ENCODE results near the gene G6PC3.
"Not testable (repeated sequence)": the region's sequence is repeated elsewhere in the genome, so short reads cannot be mapped to it uniquely, and the experiment has no call there.

G6PC3 gene

DNA sequence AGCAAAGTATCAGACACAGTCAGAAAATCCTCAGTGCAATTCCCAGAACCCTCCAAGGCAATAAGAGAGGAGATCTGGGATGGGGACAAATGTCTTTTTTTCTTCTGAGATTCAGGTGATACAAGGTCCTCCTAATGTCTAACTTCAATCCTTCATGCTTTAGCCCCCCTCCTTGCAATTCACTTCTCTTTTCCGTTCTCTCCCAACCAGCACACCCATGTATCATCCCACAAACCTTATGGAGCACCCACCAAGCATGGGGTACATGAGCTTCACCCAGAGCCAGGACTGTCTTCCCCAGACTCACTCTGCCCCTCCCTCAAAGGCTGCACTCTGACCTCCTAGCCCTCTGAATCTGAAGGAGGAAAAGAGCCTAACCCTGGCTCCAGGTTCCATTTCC lies 42.8 kb downstream of the G6PC3 start:
- Mint-ChIP-seq H3K9me3 (no peaks in the 10 kb centered on the region), H3K4me1 (peaks cover 53 to 84% of the 10 kb centered on the region in 2 donors), H3K36me3 (peaks cover 6 to 22% of the 10 kb centered on the region in 2 donors), H3K27ac (peak overlapping the region; percentile 10), H3K27me3 (no peaks in the 10 kb centered on the region), H3K4me3 (no peak overlapping the region)
- ATAC-seq (replicated peaks) (no peak), DNase-seq (no peak)

DNA sequence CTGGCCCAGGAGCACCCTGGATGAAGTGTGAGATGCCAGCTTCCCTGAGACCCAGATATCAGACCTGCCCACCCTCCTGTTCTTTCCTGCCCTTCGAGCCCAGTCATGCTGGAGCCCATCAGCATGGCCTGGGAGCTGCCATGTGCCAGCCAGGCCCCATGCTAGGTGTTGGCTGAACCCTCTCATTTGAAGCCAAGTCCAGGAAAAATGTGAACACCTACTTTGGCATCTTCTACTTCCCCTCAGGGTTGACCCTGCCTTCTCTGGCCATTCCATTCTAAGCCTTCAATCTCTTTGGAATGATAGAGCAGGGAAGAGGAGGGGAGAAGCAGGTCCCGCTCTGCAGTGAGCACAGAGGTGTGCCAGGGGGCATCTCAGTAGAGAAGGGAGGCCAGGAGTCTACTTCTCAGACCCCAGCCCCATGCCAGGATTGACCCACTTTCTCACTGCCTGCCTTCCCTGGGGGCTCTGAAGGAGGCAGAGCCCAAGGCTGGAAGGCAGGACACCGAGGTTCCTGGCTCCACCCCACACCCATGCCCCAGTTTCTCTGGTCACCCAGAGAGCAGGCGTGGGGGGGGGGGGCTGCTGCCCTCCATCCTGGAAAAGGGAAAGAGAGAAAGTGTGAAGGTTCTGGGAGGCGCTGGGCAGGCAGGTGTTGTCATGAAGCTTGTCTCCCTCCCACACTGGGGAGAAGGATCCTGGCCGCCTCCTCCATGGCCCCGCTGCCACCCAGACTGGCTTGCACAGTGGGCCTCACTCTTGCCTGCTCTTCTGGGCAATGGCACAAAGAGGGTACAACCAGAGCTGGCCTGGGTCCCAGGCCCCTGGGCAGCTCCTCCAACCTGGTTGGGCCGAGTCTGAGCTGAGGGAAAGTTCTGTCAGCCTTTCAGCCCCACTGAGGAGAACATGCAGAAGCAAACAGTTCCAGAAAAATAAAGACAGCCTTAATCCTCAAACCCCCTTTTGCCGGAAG lies 43.6 kb downstream of the G6PC3 start:
- peaks cover 58 to 91% of the 10 kb centered on the region in 2 donors for H3K4me1 Mint-ChIP-seq
- no peaks in the 10 kb centered on the region for H3K9me3 Mint-ChIP-seq
- H3K27me3 Mint-ChIP-seq: no peaks in the 10 kb centered on the region
- H3K27ac Mint-ChIP-seq: no peak overlapping the region
- DNase-seq: no peak
- ATAC-seq (replicated peaks): no peak
- peaks cover 4 to 19% of the 10 kb centered on the region in 2 donors for H3K36me3 Mint-ChIP-seq
- H3K4me3 Mint-ChIP-seq: no peak overlapping the region

DNA sequence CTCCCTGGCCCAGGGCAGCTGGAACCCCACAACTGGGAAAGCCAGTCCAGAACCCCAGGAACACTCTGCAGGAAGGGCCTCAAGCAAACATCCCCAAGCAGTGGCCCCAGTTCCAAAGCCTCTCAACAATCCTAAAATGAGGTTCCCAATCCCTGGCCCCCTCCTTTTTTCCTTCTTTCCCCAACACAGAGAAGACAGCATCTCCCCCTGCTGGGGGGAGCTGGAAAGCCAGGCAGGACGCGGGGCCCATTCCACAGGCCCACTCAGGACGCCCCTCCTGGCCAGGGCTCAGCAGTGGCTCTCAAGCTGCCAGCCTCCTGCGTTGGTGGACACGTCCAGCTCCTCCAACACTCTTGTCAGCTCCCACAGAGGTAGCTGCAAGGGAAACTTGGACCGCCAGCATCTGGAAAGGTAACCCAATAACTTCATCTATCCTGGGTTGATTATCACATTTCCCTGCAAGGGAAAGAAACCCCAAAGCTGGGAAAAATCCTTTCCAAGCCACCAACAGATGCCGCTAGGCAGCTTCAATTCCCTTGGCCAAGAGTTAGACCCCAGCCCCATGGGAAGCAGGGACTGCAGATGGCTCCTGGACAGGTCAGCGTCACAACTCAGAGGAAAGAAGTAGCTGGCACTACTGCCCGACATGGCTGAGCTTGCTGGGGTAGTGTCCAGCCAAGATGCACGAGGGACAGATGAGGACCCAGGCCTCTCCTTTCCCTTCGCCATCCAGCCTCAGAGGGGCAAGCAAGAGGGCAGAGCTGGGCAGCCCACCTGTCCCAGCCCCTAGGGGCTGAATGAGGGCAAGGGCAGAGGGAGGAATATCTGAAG lies 45.3 kb downstream of the G6PC3 start:
- peaks cover 57 to 88% of the 10 kb centered on the region in 2 donors for H3K4me1 Mint-ChIP-seq
- peak overlapping the region; percentile 56 for H3K27ac Mint-ChIP-seq
- DNase-seq (no peak), ATAC-seq (replicated peaks) (no peak)
- H3K9me3 Mint-ChIP-seq: no peaks in the 10 kb centered on the region
- no peaks in the 10 kb centered on the region for H3K27me3 Mint-ChIP-seq
- no peak overlapping the region for H3K4me3 Mint-ChIP-seq
- peaks cover 4 to 19% of the 10 kb centered on the region in 2 donors for H3K36me3 Mint-ChIP-seq

DNA sequence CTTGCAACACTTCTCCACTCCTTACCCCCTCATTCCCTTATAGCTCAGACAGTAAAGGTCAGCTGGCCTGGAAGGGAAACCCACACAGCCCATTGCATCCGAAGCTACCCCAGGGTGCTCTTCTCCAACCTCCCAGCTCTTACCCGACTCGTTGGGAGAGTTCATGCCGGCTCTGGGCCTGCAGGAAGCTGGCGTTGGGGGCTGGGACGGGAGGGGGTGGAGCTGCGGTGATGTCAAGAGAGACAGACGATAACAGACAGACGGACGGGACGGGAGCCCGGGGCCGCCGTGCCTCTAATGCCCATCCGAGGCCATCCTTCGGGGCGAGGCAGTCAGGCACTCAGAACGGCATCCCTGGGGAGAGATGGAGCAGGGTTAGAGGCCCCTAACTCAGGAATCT lies 46.8 kb downstream of the G6PC3 start:
- Mint-ChIP-seq H3K27ac (no peak overlapping the region), H3K4me3 (no peak overlapping the region), H3K9me3 (no peaks in the 10 kb centered on the region), H3K4me1 (peaks cover 54 to 87% of the 10 kb centered on the region in 2 donors), H3K27me3 (no peaks in the 10 kb centered on the region), H3K36me3 (peaks cover 4 to 19% of the 10 kb centered on the region in 2 donors)
- DNase-seq: no peak
- ATAC-seq (replicated peaks): no peak

DNA sequence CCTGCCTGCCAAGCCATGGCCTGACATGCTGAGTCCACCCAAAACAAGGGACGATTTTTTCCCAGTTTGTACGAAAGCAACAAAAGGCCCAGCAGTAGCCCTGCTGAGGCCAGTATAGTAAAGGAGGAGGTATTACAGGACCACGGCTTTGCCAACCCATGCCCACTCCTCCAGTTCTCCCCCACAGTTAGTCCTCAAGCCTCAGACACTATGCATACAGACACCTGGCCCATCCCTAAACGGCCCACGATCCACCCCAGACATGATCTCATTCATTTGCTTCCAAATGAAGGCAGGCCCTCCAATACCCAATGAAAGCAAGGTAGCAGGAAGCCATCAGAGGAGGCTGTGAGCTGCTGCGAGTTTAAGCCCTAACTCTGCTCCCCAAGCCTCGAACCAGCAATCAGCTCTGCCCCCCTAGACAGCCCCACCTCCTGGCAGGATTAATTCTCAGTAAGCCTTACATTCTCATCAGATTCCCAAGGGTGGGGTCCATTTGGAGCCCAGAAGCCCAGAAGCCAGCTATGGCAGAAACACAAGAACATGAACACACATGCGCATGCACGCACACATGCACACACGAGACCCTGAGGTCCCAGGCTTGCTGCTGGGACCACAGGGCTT lies 48.0 kb downstream of the G6PC3 start:
- Mint-ChIP-seq H3K4me3 (no peak overlapping the region), H3K27me3 (no peaks in the 10 kb centered on the region), H3K4me1 (peaks cover 48 to 82% of the 10 kb centered on the region in 2 donors), H3K27ac (peak overlapping the region; percentile 80), H3K9me3 (no peaks in the 10 kb centered on the region), H3K36me3 (peaks cover 4 to 17% of the 10 kb centered on the region in 2 donors)
- ATAC-seq (replicated peaks) (no peak), DNase-seq (no peak)

DNA sequence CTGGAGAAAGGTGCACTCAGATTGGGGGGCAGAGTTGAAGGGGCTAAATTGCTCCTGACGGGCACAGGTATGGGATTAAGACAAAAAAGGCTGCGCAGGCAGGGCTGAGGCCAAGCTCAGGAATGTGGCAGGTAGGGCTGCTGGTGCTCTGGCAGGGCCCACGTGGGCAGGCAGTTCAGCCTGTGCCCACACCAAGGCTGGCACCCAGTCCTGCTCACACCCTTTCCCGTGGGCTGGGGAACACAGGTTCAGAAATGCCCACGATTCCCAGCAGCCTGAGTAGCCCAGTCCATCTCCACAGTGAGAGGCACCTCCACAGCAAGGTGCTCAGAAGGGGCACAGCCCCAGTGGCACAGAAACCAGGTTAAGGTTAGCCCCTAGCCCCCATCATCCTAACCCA lies 48.5 kb downstream of the G6PC3 start:
- ATAC-seq (replicated peaks) (no peak), DNase-seq (no peak)
- H3K27me3 Mint-ChIP-seq: no peaks in the 10 kb centered on the region
- peaks cover 47 to 80% of the 10 kb centered on the region in 2 donors for H3K4me1 Mint-ChIP-seq
- peaks cover 4 to 12% of the 10 kb centered on the region in 2 donors for H3K36me3 Mint-ChIP-seq
- H3K9me3 Mint-ChIP-seq: no peaks in the 10 kb centered on the region
- no peak overlapping the region for H3K4me3 Mint-ChIP-seq
- H3K27ac Mint-ChIP-seq: peak overlapping the region; percentile 80

DNA sequence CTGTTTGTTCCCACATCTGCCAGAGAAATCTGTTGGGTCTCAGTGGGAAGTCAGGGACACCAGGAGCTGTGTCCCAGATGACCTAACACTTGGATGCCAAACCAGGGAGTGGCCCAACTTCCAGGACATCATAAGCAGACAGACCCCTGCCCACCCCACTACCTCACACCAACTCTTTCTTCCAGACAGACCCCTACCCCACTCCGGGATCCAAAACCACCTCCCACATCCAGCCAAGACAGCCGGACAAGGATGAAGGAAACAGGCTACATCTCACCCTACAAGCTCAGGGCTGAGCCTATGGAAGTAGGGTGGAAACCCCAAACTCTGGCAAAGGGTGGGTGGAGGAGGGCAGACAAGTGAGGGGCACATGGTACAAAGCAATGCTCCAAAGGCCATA lies 49.3 kb downstream of the G6PC3 start:
- no peak overlapping the region for H3K27ac Mint-ChIP-seq
- peaks cover 4 to 12% of the 10 kb centered on the region in 2 donors for H3K36me3 Mint-ChIP-seq
- no peaks in the 10 kb centered on the region for H3K9me3 Mint-ChIP-seq
- peaks cover 47 to 81% of the 10 kb centered on the region in 2 donors for H3K4me1 Mint-ChIP-seq
- DNase-seq (no peak), ATAC-seq (replicated peaks) (no peak)
- no peak overlapping the region for H3K4me3 Mint-ChIP-seq
- no peaks in the 10 kb centered on the region for H3K27me3 Mint-ChIP-seq

DNA sequence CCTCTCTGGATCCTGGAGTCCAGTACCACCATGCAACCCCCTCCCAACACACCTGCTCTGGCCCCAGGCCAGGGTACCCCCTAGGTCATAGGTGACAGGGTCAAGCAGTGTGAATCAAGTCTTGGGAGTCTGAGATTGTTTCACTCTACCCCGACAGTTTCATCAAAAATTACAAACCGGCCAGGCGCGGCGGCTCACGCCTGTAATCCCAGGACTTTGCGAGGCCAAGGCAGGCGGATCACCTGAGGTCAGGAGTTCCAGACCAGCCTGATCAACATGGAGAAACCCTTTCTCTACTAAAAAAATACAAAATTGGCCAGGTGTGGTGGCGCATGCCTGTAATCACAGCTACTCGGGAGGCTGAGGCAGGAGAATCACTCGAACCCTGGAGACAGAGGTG lies 49.7 kb downstream of the G6PC3 start:
- H3K27ac Mint-ChIP-seq; H3K9me3 Mint-ChIP-seq; DNase-seq; ATAC-seq (replicated peaks); H3K27me3 Mint-ChIP-seq; H3K4me3 Mint-ChIP-seq: not testable (repeated sequence)
- H3K36me3 Mint-ChIP-seq: peaks cover 4 to 12% of the 10 kb centered on the region in 2 donors
- peaks cover 45 to 76% of the 10 kb centered on the region in 2 donors for H3K4me1 Mint-ChIP-seq

DNA sequence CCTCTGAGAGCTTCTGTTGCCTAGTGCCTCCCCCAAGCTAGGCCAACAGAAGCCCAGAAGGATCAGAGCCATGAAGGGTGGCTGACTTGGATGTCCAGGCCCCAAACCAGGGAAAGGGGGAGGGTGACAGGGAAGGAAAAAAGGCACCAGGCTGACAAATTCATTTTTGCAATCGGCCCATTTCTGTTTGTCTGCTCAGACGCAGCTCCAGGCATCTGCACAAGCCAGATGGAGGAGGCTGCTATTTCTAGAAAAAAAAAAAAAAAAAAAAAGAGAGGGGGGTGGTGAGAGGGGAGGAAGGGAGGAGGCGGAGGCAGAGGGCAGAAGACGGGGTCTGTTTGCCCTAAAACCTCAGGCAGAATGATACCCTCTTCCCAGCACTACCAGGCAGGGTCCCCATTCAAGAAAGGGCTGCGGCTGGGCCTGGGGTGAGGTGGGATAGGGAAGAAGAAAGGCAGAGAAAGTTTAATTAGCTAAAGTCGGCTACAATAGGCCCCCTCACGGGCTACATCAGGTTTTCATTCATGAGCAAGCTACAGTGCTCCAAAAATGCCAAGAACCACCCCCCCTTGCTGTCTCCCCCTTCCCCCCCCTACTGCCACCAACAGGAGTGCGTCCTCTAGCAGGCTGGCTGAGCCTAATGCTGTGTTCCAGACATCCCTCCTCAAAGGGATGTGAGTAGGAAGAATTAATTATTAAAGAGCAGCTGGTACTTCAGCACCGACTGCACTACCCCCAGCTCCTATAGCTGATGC lies 50.5 kb downstream of the G6PC3 start:
- no peaks in the 10 kb centered on the region for H3K27me3 Mint-ChIP-seq
- H3K27ac Mint-ChIP-seq: no peak overlapping the region
- H3K36me3 Mint-ChIP-seq: peaks cover 4 to 12% of the 10 kb centered on the region in 2 donors
- no peak for ATAC-seq (replicated peaks)
- DNase-seq: no peak
- H3K9me3 Mint-ChIP-seq: no peaks in the 10 kb centered on the region
- H3K4me1 Mint-ChIP-seq: peaks cover 40 to 68% of the 10 kb centered on the region in 2 donors
- no peak overlapping the region for H3K4me3 Mint-ChIP-seq

DNA sequence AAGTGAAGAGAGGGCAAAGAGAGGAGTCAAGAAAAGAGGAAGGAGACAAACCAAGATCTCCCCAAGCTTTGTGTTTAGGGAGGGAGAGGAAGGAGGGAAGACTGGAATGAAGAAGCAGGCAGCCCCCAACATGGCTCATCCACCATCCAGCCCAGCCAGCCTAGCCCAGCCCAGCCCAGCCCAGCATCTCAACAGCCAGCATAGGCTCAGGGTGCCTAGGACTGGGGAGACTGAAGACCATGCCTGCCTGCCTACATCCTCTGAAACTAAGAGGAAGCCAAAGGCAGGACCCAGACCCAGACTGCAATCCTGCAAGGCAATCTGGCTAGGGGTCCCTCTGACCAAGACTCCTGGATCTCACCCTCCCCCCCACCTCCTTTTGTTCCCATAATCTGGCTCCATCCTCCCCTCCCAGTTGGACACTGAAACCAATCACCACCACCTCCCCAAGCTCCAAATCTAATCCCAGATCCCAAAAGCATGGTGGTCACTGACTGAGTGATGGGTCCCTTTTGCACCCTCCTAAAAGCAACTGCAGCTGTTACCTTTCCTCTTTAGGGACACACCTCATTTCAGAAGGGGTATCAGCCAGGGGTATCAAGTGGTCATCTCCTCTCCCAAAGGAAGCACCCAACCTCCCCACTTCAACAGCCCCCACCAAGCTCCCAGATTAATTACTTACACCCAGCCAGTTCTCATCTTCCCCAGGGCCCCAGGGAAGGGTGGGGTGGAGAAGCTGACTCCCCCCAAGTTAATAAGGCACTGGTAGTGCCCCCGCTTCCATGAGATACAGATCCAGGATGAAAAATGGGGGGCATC lies 51.7 kb downstream of the G6PC3 start:
- Mint-ChIP-seq H3K27me3 (no peaks in the 10 kb centered on the region), H3K27ac (peak overlapping the region; percentile 92), H3K36me3 (peaks cover 0 to 2% of the 10 kb centered on the region in 2 donors), H3K4me3 (peak overlapping the region; percentile 89 to 93), H3K9me3 (no peaks in the 10 kb centered on the region), H3K4me1 (peaks cover 29 to 57% of the 10 kb centered on the region in 2 donors)
- no peak for DNase-seq
- no peak for ATAC-seq (replicated peaks)

DNA sequence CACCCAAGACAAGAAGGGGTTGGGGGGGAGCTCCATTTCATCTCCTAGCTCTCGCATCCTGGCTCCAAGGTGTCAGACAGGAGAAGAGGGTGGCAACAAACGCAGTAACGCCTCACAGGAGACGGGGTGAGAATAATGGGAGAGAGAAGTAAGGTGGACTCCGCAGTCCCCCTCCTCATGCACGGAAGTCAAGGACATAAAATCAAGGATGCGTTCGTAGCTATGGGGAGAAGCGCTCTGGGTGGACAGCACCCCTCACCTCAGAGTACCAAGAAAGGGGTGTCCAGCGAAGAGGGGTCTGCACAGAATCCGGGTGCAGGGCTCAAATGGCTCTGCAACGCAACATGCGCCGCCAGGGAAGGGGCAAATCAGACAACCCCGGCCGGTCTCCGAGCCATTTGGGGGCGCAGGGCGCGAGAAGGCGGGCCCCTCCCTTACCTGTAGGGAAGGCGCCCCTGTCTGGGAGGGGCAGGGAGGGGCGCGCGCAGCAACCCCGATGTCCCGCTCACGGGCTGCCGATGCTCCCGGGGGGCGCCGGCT lies 52.4 kb downstream of the G6PC3 start:
- H3K4me3 Mint-ChIP-seq: peak overlapping the region; percentile 89 to 93
- H3K27me3 Mint-ChIP-seq: no peaks in the 10 kb centered on the region
- no peaks in the 10 kb centered on the region for H3K36me3 Mint-ChIP-seq
- DNase-seq (peak; percentile 18), ATAC-seq (replicated peaks) (peak; percentile 15 to 19)
- H3K9me3 Mint-ChIP-seq: no peaks in the 10 kb centered on the region
- H3K27ac Mint-ChIP-seq: peak overlapping the region; percentile 92
- H3K4me1 Mint-ChIP-seq: peaks cover 27 to 53% of the 10 kb centered on the region in 2 donors

DNA sequence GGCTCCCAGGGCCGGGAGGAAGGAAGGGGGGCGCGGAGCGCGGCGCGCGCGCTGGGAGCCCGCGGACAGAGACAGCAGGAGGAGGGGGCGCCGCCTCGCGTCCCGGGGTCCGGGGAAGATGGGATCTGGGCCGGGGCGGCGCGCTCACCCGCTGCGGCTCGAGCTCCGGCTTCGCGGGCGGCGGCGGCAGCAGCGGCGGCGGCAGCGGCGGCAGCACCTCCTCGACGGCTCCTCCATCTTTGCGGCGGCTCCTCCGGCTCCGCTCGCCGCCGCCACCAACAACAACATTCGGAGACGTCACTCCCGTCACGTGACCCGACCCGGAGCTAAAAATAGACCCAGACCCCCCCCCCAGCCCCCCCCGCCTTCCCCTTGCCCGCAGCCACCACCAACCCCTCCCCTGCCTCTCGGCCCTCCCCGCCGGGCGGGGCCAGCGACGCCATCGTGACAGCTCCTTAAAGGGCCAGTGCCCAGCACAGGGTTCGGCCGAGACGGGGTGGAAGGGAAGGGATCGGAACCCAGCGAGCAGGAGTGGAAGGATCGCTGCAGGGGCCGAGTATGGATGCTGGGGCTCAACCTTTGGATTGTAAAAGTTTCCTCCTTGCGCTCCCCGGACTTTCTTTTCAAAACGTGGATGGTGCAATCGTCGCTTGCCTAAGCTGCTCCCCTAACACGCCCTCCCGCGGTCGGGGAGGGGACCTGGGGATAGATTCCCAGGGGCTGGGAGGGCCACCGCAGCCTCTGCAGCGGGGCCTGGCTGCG lies 53.0 kb downstream of the G6PC3 start, which contains the start of gene HDAC5:
TSS of gene HDAC5 (minus strand) at position 286 of the 762 bp plus-strand sequence. CDS start 6,126 bp downstream, outside the sequence.
- Mint-ChIP-seq H3K9me3 (no peaks in the 10 kb centered on the region), H3K36me3 (no peaks in the 10 kb centered on the region), H3K27ac (peak within 1 kb of the TSS; percentile 97), H3K27me3 (no peaks in the 10 kb centered on the region), H3K4me1 (peaks cover 26 to 46% of the 10 kb centered on the region in 2 donors), H3K4me3 (peak within 1 kb of the TSS; percentile 89 to 93)
- DNase-seq (peak; percentile 92), ATAC-seq (replicated peaks) (peak; percentile 95 to 98)
